Fibroblast of lung (primary cell): ENCODE data around the gene STARD7. TPM values are rescaled to one million over a fixed set of nuclear protein-coding genes. Genes with fewer than 3 reads are reported as not detected.

ENCODE experiments used
- DNase-seq, 2 donors: peaks; one replicate each; pipeline versions ENCODE4 v3.0.0 to v3.0.0-alpha.2; 2010; ENCODE audit warnings: low read depth in 2 of 2
- H2AFZ ChIP-seq: 2 replicates; pipeline ENCODE4 v1.5.1; 2012; ENCODE audit warnings: low read length, control low read depth, inconsistent platforms
- H3K27ac ChIP-seq: 2 replicates; pipeline ENCODE4 v1.5.1; 2011; ENCODE audit warnings: low read length, control low read depth; ENCODE audit not compliant: insufficient read depth
- H3K27me3 ChIP-seq: 2 replicates; pipeline ENCODE4 v1.5.1; 2011; ENCODE audit warnings: mild to moderate bottlenecking, low read length; ENCODE audit not compliant: control insufficient read depth, insufficient read depth
- H3K36me3 ChIP-seq: 2 replicates; pipeline ENCODE4 v1.5.1; 2011; ENCODE audit warnings: low read length; ENCODE audit not compliant: control insufficient read depth, insufficient read depth
- H3K4me1 ChIP-seq: 2 replicates; pipeline ENCODE4 v1.5.1; 2011; ENCODE audit warnings: low read length; ENCODE audit not compliant: control insufficient read depth, insufficient read depth; ENCODE audit errors: extremely low read depth
- H3K4me2 ChIP-seq: 2 replicates; pipeline ENCODE4 v1.5.1; 2011; ENCODE audit warnings: low read length, control low read depth; ENCODE audit not compliant: insufficient read depth; ENCODE audit errors: extremely low read depth
- H3K4me3 ChIP-seq, 4 experiments: fragments of 200-600 bp in 1 of 4; sonication (generic) in 1 of 4; replicated peaks in 1 of 4; 2 replicates each; pipeline ENCODE4 v1.5.1; 2011 to 2016; ENCODE audit warnings: low read length in 4 of 4, low read depth in 3 of 4, mild to moderate bottlenecking in 3 of 4, control low read depth in 2 of 4, inconsistent platforms in 1 of 4, mixed read lengths in 1 of 4; ENCODE audit not compliant: insufficient read depth in 1 of 4; ENCODE audit errors: control extremely low read depth in 1 of 4
- H3K79me2 ChIP-seq: 2 replicates; pipeline ENCODE4 v1.5.1; 2012; ENCODE audit warnings: mild to moderate bottlenecking, low read length, inconsistent platforms; ENCODE audit not compliant: control insufficient read depth, insufficient read depth
- H3K9ac ChIP-seq: 2 replicates; pipeline ENCODE4 v1.5.1; 2011; ENCODE audit warnings: mild to moderate bottlenecking, low read length, control low read depth; ENCODE audit not compliant: insufficient read depth
- H3K9me3 ChIP-seq: 2 replicates; pipeline ENCODE4 v1.5.1; 2012; ENCODE audit warnings: low read depth, low read length; ENCODE audit not compliant: control insufficient read depth, insufficient read depth
- H4K20me1 ChIP-seq: 2 replicates; pipeline ENCODE4 v1.5.1; 2011; ENCODE audit warnings: low read length; ENCODE audit not compliant: control insufficient read depth, insufficient read depth; ENCODE audit errors: extremely low read depth
- EZH2 ChIP-seq: IDR thresholded peaks from 2 replicates; pipeline ENCODE4 v1.5.1; 2012; ENCODE audit warnings: low read length, control low read depth, mild to moderate bottlenecking; ENCODE audit errors: missing control alignments
- polyA plus RNA-seq, 2 donors: library from polyadenylated mRNA; depleted of rRNA in 1 of 2; stranded (reverse) in 1 of 2; unstranded in 1 of 2; fragments of >200 nt; gene quantifications; 2 replicates each; pipeline ENCODE4 v1.2.1, GENCODE V29; 2011 to 2012; ENCODE audit warnings: missing spikeins in 1 of 2
- total RNA-seq: library from RNA; depleted of rRNA; stranded (reverse); fragments of >200 nt; gene quantifications from 2 replicates; pipeline ENCODE4 v1.2.1, GENCODE V29; 2014
- TF ChIP-seq, protein P1 (sequence below), 2 donors: IDR thresholded peaks in 1 of 2; conservative IDR thresholded peaks in 1 of 2; 1 replicate in 1 of 2; 2 replicates in 1 of 2; pipeline ENCODE4 v1.5.1; 2011 to 2012; ENCODE audit warnings: low read length in 2 of 2, control low read depth in 1 of 2, inconsistent platforms in 1 of 2, low read depth in 1 of 2, mild to moderate bottlenecking in 1 of 2

The STARD7 gene
- total and polyA plus RNA-seq, 2 donors (not counting 1 experiment from before 2014, with no cell fraction given): 109 to 121 TPM

DNA sequence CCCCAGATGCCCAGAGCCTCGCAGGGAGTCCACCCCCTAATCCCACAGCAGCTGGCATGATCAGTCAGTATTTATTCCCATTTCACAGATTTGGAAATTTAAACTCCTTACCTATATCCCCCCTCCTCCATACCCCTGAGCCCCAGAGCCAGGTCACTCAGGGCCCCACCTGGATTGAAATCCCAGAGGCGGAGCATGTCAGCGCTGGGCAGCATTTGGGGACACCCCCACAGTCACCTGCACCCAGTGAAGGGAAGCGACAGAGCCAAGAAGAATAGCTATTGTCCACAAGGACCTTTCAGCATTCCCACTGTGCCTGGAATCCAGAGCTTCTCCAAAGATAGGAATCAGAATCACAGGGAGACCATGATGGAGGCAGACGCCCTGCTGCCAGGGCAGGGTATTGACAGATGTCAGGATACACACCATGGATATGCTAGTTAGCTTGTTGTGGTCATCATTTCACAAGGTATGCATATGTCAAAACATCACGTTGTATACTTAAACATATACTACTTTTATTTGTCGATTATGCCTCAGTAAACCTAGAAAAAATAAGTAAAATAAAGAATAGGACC, 69.4 kb downstream of the STARD7 start:
- Histone ChIP-seq H3K27me3 (peaks cover 11% of the 10 kb centered on the region), H3K4me3 (no peak overlapping the region), H3K79me2 (no peaks in the 10 kb centered on the region), H3K9me3 (no peaks in the 10 kb centered on the region), H3K4me1 (no peaks in the 10 kb centered on the region), H2AFZ (no peak overlapping the region), H3K36me3 (no peaks in the 10 kb centered on the region), H3K4me2 (no peak overlapping the region), H3K27ac (no peak overlapping the region), H4K20me1 (no peaks in the 10 kb centered on the region), H3K9ac (no peak overlapping the region)
- TF ChIP-seq, protein P1, sequence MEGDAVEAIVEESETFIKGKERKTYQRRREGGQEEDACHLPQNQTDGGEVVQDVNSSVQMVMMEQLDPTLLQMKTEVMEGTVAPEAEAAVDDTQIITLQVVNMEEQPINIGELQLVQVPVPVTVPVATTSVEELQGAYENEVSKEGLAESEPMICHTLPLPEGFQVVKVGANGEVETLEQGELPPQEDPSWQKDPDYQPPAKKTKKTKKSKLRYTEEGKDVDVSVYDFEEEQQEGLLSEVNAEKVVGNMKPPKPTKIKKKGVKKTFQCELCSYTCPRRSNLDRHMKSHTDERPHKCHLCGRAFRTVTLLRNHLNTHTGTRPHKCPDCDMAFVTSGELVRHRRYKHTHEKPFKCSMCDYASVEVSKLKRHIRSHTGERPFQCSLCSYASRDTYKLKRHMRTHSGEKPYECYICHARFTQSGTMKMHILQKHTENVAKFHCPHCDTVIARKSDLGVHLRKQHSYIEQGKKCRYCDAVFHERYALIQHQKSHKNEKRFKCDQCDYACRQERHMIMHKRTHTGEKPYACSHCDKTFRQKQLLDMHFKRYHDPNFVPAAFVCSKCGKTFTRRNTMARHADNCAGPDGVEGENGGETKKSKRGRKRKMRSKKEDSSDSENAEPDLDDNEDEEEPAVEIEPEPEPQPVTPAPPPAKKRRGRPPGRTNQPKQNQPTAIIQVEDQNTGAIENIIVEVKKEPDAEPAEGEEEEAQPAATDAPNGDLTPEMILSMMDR (conservative IDR thresholded peaks at IDR 0.05 in 1 of 2, IDR thresholded peaks at IDR 0.05 in 1 of 2; ENCODE audit: low read depth in 1 of 2, low read length in 2 of 2): no peak
- TF ChIP-seq EZH2: no peak
- no peak for DNase-seq

DNA sequence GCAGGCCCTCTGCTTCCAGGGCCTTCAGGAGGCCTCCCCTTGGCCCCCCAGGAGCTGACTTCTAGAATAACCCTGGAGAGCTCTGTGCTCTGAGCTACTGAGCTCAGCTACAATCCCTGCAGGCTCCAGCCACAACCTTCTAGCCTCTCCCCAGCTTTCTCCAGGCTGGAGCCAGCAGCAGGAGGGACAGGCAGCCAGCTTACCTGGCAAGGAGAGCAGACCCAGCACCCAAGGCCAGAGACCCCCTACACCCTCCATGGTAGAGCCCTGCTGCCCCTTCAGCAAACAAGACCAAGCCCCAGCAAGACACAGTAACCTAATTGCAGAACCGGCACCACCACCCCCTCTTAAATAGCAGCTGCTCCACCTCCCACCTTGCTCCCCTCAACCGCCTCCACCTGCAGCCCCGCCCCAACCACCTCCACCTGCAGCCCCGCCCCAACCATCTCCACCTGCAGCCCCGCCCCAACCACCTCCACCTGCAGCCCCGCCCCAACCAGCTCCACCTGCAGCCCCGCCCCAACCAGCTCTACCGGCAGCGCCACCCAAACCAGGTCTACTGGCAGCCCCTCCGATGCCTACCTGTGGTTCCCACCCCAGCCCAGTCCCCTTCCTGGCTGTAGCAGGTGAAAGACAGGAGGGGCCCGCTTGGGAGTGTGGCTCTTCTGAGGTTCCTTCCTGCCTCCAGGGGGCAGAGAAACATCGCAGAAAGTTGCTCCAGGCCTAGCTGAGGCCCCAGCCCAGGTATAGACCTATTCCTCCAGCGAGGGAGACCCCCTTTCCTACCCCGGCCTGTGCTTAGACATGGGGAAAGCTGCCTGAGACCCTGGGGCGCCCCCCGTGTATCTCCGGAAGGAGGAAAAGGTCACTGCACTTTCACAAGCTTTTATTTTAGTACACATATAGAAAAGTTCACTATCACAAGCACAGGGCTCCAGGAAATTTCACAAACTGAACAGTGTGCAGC, 70.2 kb downstream of the STARD7 start, which contains the start of gene ASTL:
Gene ASTL (minus strand): TSS at position 324 of the 967 bp plus-strand sequence. CDS start 66 bp downstream, at position 258.
- Histone ChIP-seq H3K9me3 (no peaks in the 10 kb centered on the region), H3K9ac (no peak within 1 kb of the TSS), H3K4me2 (no peak within 1 kb of the TSS), H3K4me1 (no peaks in the 10 kb centered on the region), H3K27me3 (peaks cover 17% of the 10 kb centered on the region), H3K4me3 (no peak within 1 kb of the TSS), H3K79me2 (no peaks in the 10 kb centered on the region), H3K36me3 (no peaks in the 10 kb centered on the region), H3K27ac (no peak within 1 kb of the TSS), H4K20me1 (no peaks in the 10 kb centered on the region), H2AFZ (no peak within 1 kb of the TSS)
- TF ChIP-seq EZH2: no peak
- TF ChIP-seq, protein P1 (conservative IDR thresholded peaks at IDR 0.05 in 1 of 2, IDR thresholded peaks at IDR 0.05 in 1 of 2; ENCODE audit: low read depth in 1 of 2, low read length in 2 of 2): peak; percentile 53 to 60
- peak; percentile 23 to 38 for DNase-seq

DNA sequence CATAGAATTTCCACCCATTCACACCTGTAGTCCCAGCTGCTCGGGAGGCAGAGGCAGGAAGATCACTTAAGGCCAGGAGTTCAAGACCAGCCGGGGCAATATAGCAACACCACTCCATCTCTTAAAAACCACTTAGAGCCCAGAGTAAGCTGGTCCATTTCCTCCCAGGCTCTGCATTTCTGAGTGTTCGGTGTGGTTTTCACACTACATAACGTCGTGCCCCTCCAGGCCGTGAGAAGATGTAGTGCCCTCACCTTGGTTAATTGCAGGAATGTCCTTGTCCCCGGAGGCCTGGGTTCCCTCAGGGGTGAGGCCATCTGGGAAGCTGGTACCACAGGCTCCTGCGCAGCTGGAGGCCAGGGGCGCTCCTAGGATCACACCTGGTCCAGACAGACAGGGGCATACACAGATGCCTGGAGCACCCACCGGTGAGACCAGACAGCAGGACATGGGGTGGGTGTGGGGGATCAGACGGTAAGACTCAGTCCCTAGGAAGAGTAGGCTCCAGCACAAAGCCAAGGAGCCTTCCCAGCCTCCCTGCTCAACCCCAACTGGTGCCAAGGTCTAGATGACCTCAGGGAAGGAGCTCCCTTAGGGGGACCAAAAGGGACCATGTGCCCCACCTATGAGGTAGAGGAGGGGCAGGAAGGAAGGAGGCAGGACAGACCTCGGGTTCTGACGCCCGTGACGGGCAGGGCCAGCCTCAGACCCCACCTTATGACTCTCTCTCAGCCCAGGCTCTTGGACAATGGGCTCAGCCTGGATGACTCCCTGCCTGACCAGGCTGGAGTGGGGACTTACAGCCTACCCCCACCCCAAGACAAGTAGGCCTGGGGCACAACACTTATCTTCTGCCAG, 71.1 kb downstream of the STARD7 start:
- no peak for DNase-seq
- Histone ChIP-seq H3K9ac (no peak overlapping the region), H3K9me3 (no peaks in the 10 kb centered on the region), H3K27ac (no peak overlapping the region), H3K4me3 (no peak overlapping the region), H3K36me3 (no peaks in the 10 kb centered on the region), H4K20me1 (no peaks in the 10 kb centered on the region), H3K27me3 (peaks cover 17% of the 10 kb centered on the region), H3K4me2 (no peak overlapping the region), H3K79me2 (no peaks in the 10 kb centered on the region), H2AFZ (no peak overlapping the region), H3K4me1 (no peaks in the 10 kb centered on the region)
- no peak for TF ChIP-seq EZH2
- TF ChIP-seq, protein P1 (conservative IDR thresholded peaks at IDR 0.05 in 1 of 2, IDR thresholded peaks at IDR 0.05 in 1 of 2; ENCODE audit: low read depth in 1 of 2, low read length in 2 of 2): no peak
